Measurements from ENCODE around the gene KRT71.

KRT71 gene

DNA sequence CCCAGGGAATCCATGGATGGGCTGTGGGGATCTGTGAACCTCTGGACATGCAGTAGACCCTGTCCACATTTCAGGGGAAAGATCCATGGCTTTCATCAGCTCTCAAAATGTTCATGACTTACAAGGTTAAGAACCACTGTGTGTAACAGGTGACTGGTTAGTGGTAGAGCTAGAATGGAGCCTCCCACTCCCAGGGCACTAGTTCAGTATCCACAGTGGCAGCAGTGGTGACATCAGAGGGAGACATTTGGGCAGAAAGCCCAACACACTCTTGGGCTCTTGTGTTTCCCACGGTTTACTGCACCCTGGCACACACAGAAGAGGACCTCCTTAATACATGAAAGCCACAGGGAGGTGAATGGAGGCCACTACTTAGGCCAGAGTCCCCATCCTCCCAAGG, 11.6 kb upstream of the KRT71 start:
- no peaks in the 10 kb centered on the region for H3F3A ChIP-seq (ENCODE audit: low read depth)
- no peak overlapping the region for H3K4me2 ChIP-seq (ENCODE audit: low read depth, low read length, poor library complexity, severe bottlenecking)
- H3K9me3 ChIP-seq (ENCODE audit: insufficient read depth, low read depth, low read length), result no peaks in the 10 kb centered on the region
- no peaks in the 10 kb centered on the region for H3K79me2 ChIP-seq (ENCODE audit: insufficient read depth, low read length)
- TF ChIP-seq EZH2phosphoT487 (IDR thresholded peaks at IDR 0.05; ENCODE audit: borderline replicate concordance) (no peak), CTCF (conservative IDR thresholded peaks at IDR 0.05; ENCODE audit: low read length) (no peak)
- no peaks in the 10 kb centered on the region for H3K27me3 ChIP-seq (ENCODE audit: insufficient read depth, low read length, poor library complexity, severe bottlenecking)
- H2AFZ ChIP-seq (ENCODE audit: low read length), result no peak overlapping the region
- no peaks in the 10 kb centered on the region for H3K4me1 ChIP-seq (ENCODE audit: insufficient read depth, low read length, poor library complexity, severe bottlenecking)
- no peak overlapping the region for H3K4me3 ChIP-seq (ENCODE audit: low read length, poor library complexity, severe bottlenecking)
- H3K9ac ChIP-seq (ENCODE audit: low read depth, low read length, poor library complexity, severe bottlenecking), result no peak overlapping the region
- H3K36me3 ChIP-seq (ENCODE audit: insufficient read depth, low read length), result no peaks in the 10 kb centered on the region
- no peaks in the 10 kb centered on the region for H4K20me1 ChIP-seq (ENCODE audit: insufficient read depth, low read length, poor library complexity, severe bottlenecking)
- H3K9me2 ChIP-seq (replicated peaks; ENCODE audit: low read depth, low read length), result no peaks in the 10 kb centered on the region

- H3K79me2 ChIP-seq (ENCODE audit: insufficient read depth, low read length), result no peaks in the 10 kb centered on the region
- no peak overlapping the region for H3K4me3 ChIP-seq (ENCODE audit: low read length, poor library complexity, severe bottlenecking)
- no peaks in the 10 kb centered on the region for H3F3A ChIP-seq (ENCODE audit: low read depth)
- H3K27me3 ChIP-seq (ENCODE audit: insufficient read depth, low read length, poor library complexity, severe bottlenecking), result no peaks in the 10 kb centered on the region
- no peak overlapping the region for H3K4me2 ChIP-seq (ENCODE audit: low read depth, low read length, poor library complexity, severe bottlenecking)
- H2AFZ ChIP-seq (ENCODE audit: low read length), result no peak overlapping the region
- no peaks in the 10 kb centered on the region for H3K9me3 ChIP-seq (ENCODE audit: insufficient read depth, low read depth, low read length)
- H3K36me3 ChIP-seq (ENCODE audit: insufficient read depth, low read length), result no peaks in the 10 kb centered on the region
- no peaks in the 10 kb centered on the region for H4K20me1 ChIP-seq (ENCODE audit: insufficient read depth, low read length, poor library complexity, severe bottlenecking)
- H3K9me2 ChIP-seq (replicated peaks; ENCODE audit: low read depth, low read length), result no peaks in the 10 kb centered on the region
- H3K4me1 ChIP-seq (ENCODE audit: insufficient read depth, low read length, poor library complexity, severe bottlenecking), result no peaks in the 10 kb centered on the region
- TF ChIP-seq EZH2phosphoT487 (IDR thresholded peaks at IDR 0.05; ENCODE audit: borderline replicate concordance) (no peak), CTCF (conservative IDR thresholded peaks at IDR 0.05; ENCODE audit: low read length) (peak; percentile 51)
- no peak overlapping the region for H3K9ac ChIP-seq (ENCODE audit: low read depth, low read length, poor library complexity, severe bottlenecking)
These were observed 9.0 kb upstream of the KRT71 start for GRCh38 chr12:52561880-52562449.

- no peaks in the 10 kb centered on the region for H3K4me1 ChIP-seq (ENCODE audit: insufficient read depth, low read length, poor library complexity, severe bottlenecking)
- no peaks in the 10 kb centered on the region for H3K36me3 ChIP-seq (ENCODE audit: insufficient read depth, low read length)
- no peaks in the 10 kb centered on the region for H3K9me2 ChIP-seq (replicated peaks; ENCODE audit: low read depth, low read length)
- no peaks in the 10 kb centered on the region for H3F3A ChIP-seq (ENCODE audit: low read depth)
- H2AFZ ChIP-seq (ENCODE audit: low read length), result no peak overlapping the region
- H3K4me2 ChIP-seq (ENCODE audit: low read depth, low read length, poor library complexity, severe bottlenecking), result no peak overlapping the region
- no peak overlapping the region for H3K4me3 ChIP-seq (ENCODE audit: low read length, poor library complexity, severe bottlenecking)
- no peak overlapping the region for H3K9ac ChIP-seq (ENCODE audit: low read depth, low read length, poor library complexity, severe bottlenecking)
- H4K20me1 ChIP-seq (ENCODE audit: insufficient read depth, low read length, poor library complexity, severe bottlenecking), result no peaks in the 10 kb centered on the region
- TF ChIP-seq CTCF (conservative IDR thresholded peaks at IDR 0.05; ENCODE audit: low read length), result no peak
- TF ChIP-seq EZH2phosphoT487 (IDR thresholded peaks at IDR 0.05; ENCODE audit: borderline replicate concordance), result no peak
- no peaks in the 10 kb centered on the region for H3K79me2 ChIP-seq (ENCODE audit: insufficient read depth, low read length)
- H3K27me3 ChIP-seq (ENCODE audit: insufficient read depth, low read length, poor library complexity, severe bottlenecking), result no peaks in the 10 kb centered on the region
- H3K9me3 ChIP-seq (ENCODE audit: insufficient read depth, low read depth, low read length), result no peaks in the 10 kb centered on the region
These were observed 7.0 kb upstream of the KRT71 start for GRCh38 chr12:52559979-52560378.

Data from Loucy (cell line).